Breast epithelium (tissue), 4 donors: ENCODE results near the gene ZNF710. TPM values are rescaled to one million over a fixed set of nuclear protein-coding genes. Genes with fewer than 3 reads are reported as not detected.

ENCODE experiments used
- DNase-seq, 2 donors: peaks; one replicate each; pipeline ENCODE4 v3.0.0-alpha.2; 2019; ENCODE audit warnings: low spot score in 2 of 2
- H3K27ac ChIP-seq, 2 donors: fragments of 200-600 bp; sonication (generic) in 1 of 2; one replicate each; pipeline ENCODE4 v1.5.1; 2016 to 2019; ENCODE audit warnings: mild to moderate bottlenecking in 1 of 2
- H3K27me3 ChIP-seq, 2 donors: fragments of 200-600 bp; sonication (generic) in 1 of 2; one replicate each; pipeline versions ENCODE4 v1.5.1 to v1.6.0; 2017 to 2019; ENCODE audit warnings: control low read depth in 1 of 2, mild to moderate bottlenecking in 1 of 2
- H3K36me3 ChIP-seq: fragments of 200-600 bp; one replicate; pipeline ENCODE4 v1.5.1; 2019
- H3K4me1 ChIP-seq, 2 donors: fragments of 200-600 bp; sonication (generic); one replicate each; pipeline ENCODE4 v1.5.1; 2016 to 2019; ENCODE audit warnings: control low read depth in 1 of 2
- H3K4me3 ChIP-seq, 3 donors: fragments of 200-600 bp; sonication (generic); 1 replicate in 2 of 3; 2 replicates in 1 of 3; pipeline ENCODE4 v1.5.1; 2016 to 2019; ENCODE audit warnings: mild to moderate bottlenecking in 3 of 3, moderate library complexity in 2 of 3
- H3K9me3 ChIP-seq, 2 donors: fragments of 200-600 bp; sonication (generic) in 1 of 2; one replicate each; pipeline ENCODE4 v1.5.1; 2016 to 2019; ENCODE audit warnings: control low read depth in 1 of 2
- CTCF ChIP-seq, 3 donors: fragments of 450-650 bp; IDR thresholded peaks; one replicate each; pipeline ENCODE4 v1.5.1; 2016 to 2017; ENCODE audit warnings: antibody characterized with exemption in 3 of 3, mild to moderate bottlenecking in 3 of 3, moderate library complexity in 3 of 3
- POLR2A ChIP-seq: fragments of 450-650 bp; IDR thresholded peaks from one replicate; pipeline ENCODE4 v1.6.1; 2016; ENCODE audit warnings: antibody characterized with exemption, mild to moderate bottlenecking, moderate library complexity
- POLR2AphosphoS5 ChIP-seq, 3 donors: sonication (generic); formaldehyde crosslinking; IDR thresholded peaks; one replicate each; pipeline ENCODE4 v1.6.1; 2017; ENCODE audit warnings: antibody characterized with exemption in 3 of 3
- intact Hi-C: fragments of 100-400 bp; cut with DNase I; formaldehyde crosslinking; loops from one replicate; pipeline ENCODE4 v1.15.1; 2023; ENCODE audit warnings: low total_unique reads
- total RNA-seq, 3 donors: library from RNA; depleted of rRNA; stranded (reverse); fragments of >200 nt; gene quantifications; one replicate each; pipeline ENCODE4 v1.1.0, GENCODE V29; 2016

The ZNF710 gene
- total RNA-seq, 3 donors from 2014 or later = 4.0 to 14.4 (median 10.4) TPM

GRCh38 chr15:90079619-90080457 is 78.7 kb downstream of the ZNF710 start:
- Histone ChIP-seq H3K4me3 (no peak overlapping the region), H3K27ac (no peak overlapping the region), H3K9me3 (no peaks in the 10 kb centered on the region), H3K36me3 (peaks cover 5% of the 10 kb centered on the region), H3K27me3 (no peaks in the 10 kb centered on the region), H3K4me1 (peaks cover 0 to 5% of the 10 kb centered on the region in 2 donors)
- no peak for DNase-seq
- no peak for TF ChIP-seq POLR2AphosphoS5 (IDR thresholded peaks at IDR 0.05)
- TF ChIP-seq CTCF (IDR thresholded peaks at IDR 0.05) = no peak
- no peak for TF ChIP-seq POLR2A
- intact Hi-C loops = loop anchor here (10.0 kb wide), 1 partner anchor 185 kb away; the partner anchor contains the start of gene AP3S2

GRCh38 chr15:90080458-90080755 is 79.3 kb downstream of the ZNF710 start:
- Histone ChIP-seq H3K27ac (no peak overlapping the region), H3K4me3 (no peak overlapping the region), H3K4me1 (peaks cover 0 to 3% of the 10 kb centered on the region in 2 donors), H3K36me3 (peaks cover 5% of the 10 kb centered on the region), H3K9me3 (no peaks in the 10 kb centered on the region), H3K27me3 (no peaks in the 10 kb centered on the region)
- DNase-seq = no peak
- intact Hi-C loops = no loop called here
- TF ChIP-seq CTCF (IDR thresholded peaks at IDR 0.05) (no peak), POLR2AphosphoS5 (IDR thresholded peaks at IDR 0.05) (no peak), POLR2A (no peak)

GRCh38 chr15:90080818-90081393 is 79.8 kb downstream of the ZNF710 start:
- H3K27ac ChIP-seq = no peak overlapping the region
- intact Hi-C loops = no loop called here

GRCh38 chr15:90082140-90082715 is 81.1 kb downstream of the ZNF710 start:
- H3K36me3 ChIP-seq = peaks cover 5% of the 10 kb centered on the region
- H3K27me3 ChIP-seq = no peaks in the 10 kb centered on the region
- H3K4me3 ChIP-seq = no peak overlapping the region
- H3K27ac ChIP-seq = no peak overlapping the region
- no peak for DNase-seq
- no peak for TF ChIP-seq POLR2A
- no peak for TF ChIP-seq POLR2AphosphoS5 (IDR thresholded peaks at IDR 0.05)
- no peak for TF ChIP-seq CTCF (IDR thresholded peaks at IDR 0.05)
- intact Hi-C loops = no loop called here
- no peaks in the 10 kb centered on the region for H3K9me3 ChIP-seq
- H3K4me1 ChIP-seq = no peaks in the 10 kb centered on the region

More at GRCh38 chr15:90080818-90081393, 79.8 kb downstream of the ZNF710 start:
- TF ChIP-seq POLR2AphosphoS5 (IDR thresholded peaks at IDR 0.05) (no peak), CTCF (IDR thresholded peaks at IDR 0.05) (no peak), POLR2A (no peak)
- no peaks in the 10 kb centered on the region for H3K27me3 ChIP-seq
- H3K4me3 ChIP-seq = no peak overlapping the region
- peaks cover 5% of the 10 kb centered on the region for H3K36me3 ChIP-seq
- no peak for DNase-seq
- no peaks in the 10 kb centered on the region for H3K4me1 ChIP-seq
- H3K9me3 ChIP-seq = no peaks in the 10 kb centered on the region

GRCh38 chr15:90083419-90083818 is 82.3 kb downstream of the ZNF710 start:
- H3K4me1 ChIP-seq = no peaks in the 10 kb centered on the region
- no peak for DNase-seq

More at GRCh38 chr15:90083419-90083818, 82.3 kb downstream of the ZNF710 start:
- Histone ChIP-seq H3K9me3 (no peaks in the 10 kb centered on the region), H3K27me3 (no peaks in the 10 kb centered on the region), H3K36me3 (peaks cover 5% of the 10 kb centered on the region), H3K4me3 (no peak overlapping the region), H3K27ac (no peak overlapping the region)
- intact Hi-C loops = no loop called here
- TF ChIP-seq CTCF (IDR thresholded peaks at IDR 0.05) (no peak), POLR2AphosphoS5 (IDR thresholded peaks at IDR 0.05) (no peak)
